B cell (primary cell): ENCODE data around the gene IFT88.

Experiments
- CTCF ChIP-seq: fragments of 200-600 bp; IDR thresholded peaks from one replicate; pipeline ENCODE4 v1.8.0; 2022; ENCODE audit warnings: antibody characterized with exemption, mild to moderate bottlenecking
- EZH2 ChIP-seq: IDR thresholded peaks from 2 replicates; pipeline ENCODE4 v1.6.1; 2012; ENCODE audit warnings: borderline replicate concordance, low read depth, mild to moderate bottlenecking, moderate library complexity, low read length; ENCODE audit not compliant: insufficient read depth, poor library complexity, severe bottlenecking

GRCh38 chr13:20561741-20562140, 5.2 kb upstream of the IFT88 start:
- TF ChIP-seq CTCF (no peak), EZH2 (no peak)
